WERI-Rb-1 (cell line): ENCODE data around the gene CDK4.

Experiments used
- DNase-seq: peaks from one replicate; pipeline ENCODE4 v3.0.0-alpha.2; 2020
- H3K27ac ChIP-seq: fragments of 250-450 bp; sonication (Bioruptor Pico); 2 replicates; pipeline ENCODE4 v1.5.1; 2020; ENCODE audit warnings: mild to moderate bottlenecking, moderate library complexity
- H3K27me3 ChIP-seq: fragments of 250-450 bp; sonication (Bioruptor Pico); 2 replicates; pipeline ENCODE4 v1.5.1; 2021; ENCODE audit warnings: mild to moderate bottlenecking, low read depth, moderate library complexity; ENCODE audit not compliant: insufficient read depth, severe bottlenecking
- H3K36me3 ChIP-seq: fragments of 250-450 bp; sonication (Bioruptor Pico); 2 replicates; pipeline ENCODE4 v1.5.1; 2020; ENCODE audit warnings: mild to moderate bottlenecking, moderate library complexity
- H3K4me3 ChIP-seq: 2 replicates; pipeline ENCODE4 v1.5.1; 2011; ENCODE audit warnings: low read depth, mild to moderate bottlenecking, control low read depth, low read length
- H3K9me3 ChIP-seq: fragments of 250-450 bp; sonication (Bioruptor Pico); 2 replicates; pipeline ENCODE4 v1.5.1; 2021; ENCODE audit warnings: mild to moderate bottlenecking, moderate library complexity; ENCODE audit not compliant: severe bottlenecking
- CTCF ChIP-seq: IDR thresholded peaks from 2 replicates; pipeline ENCODE4 v1.5.1; 2011; ENCODE audit warnings: low read depth, mild to moderate bottlenecking, control low read depth, inconsistent platforms, low read length

CDK4 gene

GRCh38 chr12:57746025-57746424, 6.1 kb downstream of the CDK4 start:
- H3K4me3 ChIP-seq: no peak overlapping the region
- TF ChIP-seq CTCF: no peak
- H3K36me3 ChIP-seq: peaks cover 52% of the 10 kb centered on the region
- no peak for DNase-seq
- no peaks in the 10 kb centered on the region for H3K9me3 ChIP-seq
- H3K27me3 ChIP-seq: no peaks in the 10 kb centered on the region
- peak overlapping the region; percentile 93; the same call in 1 of the 2 replicates for H3K27ac ChIP-seq

- H3K27ac ChIP-seq: peak overlapping the region; percentile 93
- no peaks in the 10 kb centered on the region for H3K27me3 ChIP-seq
- no peaks in the 10 kb centered on the region for H3K9me3 ChIP-seq
- H3K36me3 ChIP-seq: peaks cover 47% of the 10 kb centered on the region
- DNase-seq: no peak
- TF ChIP-seq CTCF: no peak
- H3K4me3 ChIP-seq: peak overlapping the region; percentile 84
Measured at GRCh38 chr12:57745485-57745881, 6.6 kb downstream of the CDK4 start.

GRCh38 chr12:57744777-57745484, 7.2 kb downstream of the CDK4 start, which contains the start of gene TSPAN31:
TSPAN31 (plus strand) TSS chr12:57745039; CDS start chr12:57745155, 116 bp downstream.
- Histone ChIP-seq H3K9me3 (no peaks in the 10 kb centered on the region), H3K36me3 (peaks cover 42% of the 10 kb centered on the region), H3K27ac (peak within 1 kb of the TSS; percentile 93), H3K4me3 (peak within 1 kb of the TSS; percentile 84), H3K27me3 (no peaks in the 10 kb centered on the region)
- peak; percentile 96 for DNase-seq
- no peak for TF ChIP-seq CTCF

- Histone ChIP-seq H3K27me3 (peaks cover under 1% of the 10 kb centered on the region), H3K27ac (peak overlapping the region; percentile 93), H3K9me3 (no peaks in the 10 kb centered on the region), H3K36me3 (peaks cover 37% of the 10 kb centered on the region), H3K4me3 (peak overlapping the region; percentile 84)
- peak; percentile 76 for DNase-seq
- no peak for TF ChIP-seq CTCF
Measured at GRCh38 chr12:57744194-57744776, 7.8 kb downstream of the CDK4 start.

- H3K9me3 ChIP-seq: no peaks in the 10 kb centered on the region
- peaks cover 32% of the 10 kb centered on the region for H3K36me3 ChIP-seq
- TF ChIP-seq CTCF: no peak
- H3K27me3 ChIP-seq: peaks cover 3% of the 10 kb centered on the region
- no peak overlapping the region for H3K27ac ChIP-seq
- DNase-seq: no peak
- H3K4me3 ChIP-seq: no peak overlapping the region
Measured at GRCh38 chr12:57743769-57744168, 8.3 kb downstream of the CDK4 start.
